HG03342 (cell line): Measurements from ENCODE around the gene ZDHHC3.

Experiments used
- ATAC-seq: cut with Tn5 transposase; IDR thresholded peaks from one replicate; pipeline ENCODE4 v1.9.1; 2021; ENCODE audit warnings: mild to moderate bottlenecking, moderate library complexity; ENCODE audit not compliant: unreplicated experiment

The ZDHHC3 gene

GRCh38 chr3:44899683-44900367 is 76.1 kb downstream of the ZDHHC3 start:
- no peak for ATAC-seq

- no peak for ATAC-seq
Observed at GRCh38 chr3:44896440-44896839, 79.5 kb downstream of the ZDHHC3 start.

- no peak for ATAC-seq
Observed at GRCh38 chr3:44894485-44894884, 81.5 kb downstream of the ZDHHC3 start.

GRCh38 chr3:44893097-44893496 is 82.9 kb downstream of the ZDHHC3 start:
- ATAC-seq, result no peak

- no peak for ATAC-seq
Observed at GRCh38 chr3:44892689-44893088, 83.3 kb downstream of the ZDHHC3 start.

GRCh38 chr3:44890852-44891251 is 85.1 kb downstream of the ZDHHC3 start:
- ATAC-seq, result no peak

- ATAC-seq, result no peak
Observed at GRCh38 chr3:44890258-44890657, 85.7 kb downstream of the ZDHHC3 start.

GRCh38 chr3:44887101-44887500 is 88.9 kb downstream of the ZDHHC3 start:
- ATAC-seq, result no peak

GRCh38 chr3:44886561-44886960 is 89.4 kb downstream of the ZDHHC3 start:
- no peak for ATAC-seq

GRCh38 chr3:44885618-44886017 is 90.4 kb downstream of the ZDHHC3 start:
- ATAC-seq, result no peak

- ATAC-seq, result no peak
Observed at GRCh38 chr3:44883999-44884431, 92.0 kb downstream of the ZDHHC3 start.

GRCh38 chr3:44883213-44883955 is 92.6 kb downstream of the ZDHHC3 start:
- ATAC-seq, result no peak

GRCh38 chr3:44880284-44880683 is 95.7 kb downstream of the ZDHHC3 start:
- no peak for ATAC-seq

GRCh38 chr3:44877333-44877732 is 98.6 kb downstream of the ZDHHC3 start:
- ATAC-seq, result no peak

GRCh38 chr3:44875596-44875995 is 100.4 kb downstream of the ZDHHC3 start:
- ATAC-seq, result no peak
